ENCODE measurements around the gene LAMC3. TPM values are rescaled to one million over a fixed set of nuclear protein-coding genes. Genes with fewer than 3 reads are reported as not detected.

LAMC3 gene
- total and polyA plus RNA-seq, 9 of the 15 experiments (the other 6 are each of a cell fraction or from before 2014, with no cell fraction given) = 0.10 TPM; not detected in 8

DNA sequence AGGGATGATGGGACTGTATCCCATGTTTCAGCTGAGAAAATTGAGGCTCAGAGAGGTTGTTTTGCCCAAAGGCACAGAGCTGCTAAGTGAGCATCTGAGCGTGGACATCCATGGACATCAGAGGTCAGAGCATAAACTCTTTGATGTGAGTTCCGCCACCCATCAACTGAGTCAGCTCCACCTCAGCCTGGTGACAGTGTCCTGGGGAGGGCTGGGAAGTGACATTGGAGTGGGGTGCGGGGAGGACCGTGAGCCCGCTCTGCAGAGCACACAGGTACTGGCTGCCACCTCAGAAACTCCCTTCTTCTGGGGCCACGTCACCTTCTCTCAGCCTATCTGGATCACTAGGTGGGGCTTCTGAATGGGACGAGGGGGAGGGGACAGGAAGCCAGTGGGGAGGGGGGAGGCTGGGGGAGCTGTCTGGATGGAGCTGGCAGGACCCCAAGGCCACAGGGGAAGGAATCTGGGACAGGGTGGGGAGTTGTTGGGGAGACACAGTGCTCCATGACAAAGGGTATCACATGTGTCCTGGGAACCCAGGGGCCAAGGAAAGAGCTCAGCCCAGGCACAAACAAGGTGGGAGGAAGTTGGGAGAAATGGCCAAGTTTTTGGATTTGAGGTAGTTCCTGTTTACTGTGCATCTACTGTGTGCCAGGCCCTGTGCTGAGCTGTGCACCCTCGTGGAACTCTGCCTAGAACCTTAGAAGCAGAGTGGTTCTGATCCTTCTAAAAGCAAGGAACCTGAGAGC, 2.5 kb downstream of the LAMC3 start (continued):
- TF ChIP-seq, protein P1, sequence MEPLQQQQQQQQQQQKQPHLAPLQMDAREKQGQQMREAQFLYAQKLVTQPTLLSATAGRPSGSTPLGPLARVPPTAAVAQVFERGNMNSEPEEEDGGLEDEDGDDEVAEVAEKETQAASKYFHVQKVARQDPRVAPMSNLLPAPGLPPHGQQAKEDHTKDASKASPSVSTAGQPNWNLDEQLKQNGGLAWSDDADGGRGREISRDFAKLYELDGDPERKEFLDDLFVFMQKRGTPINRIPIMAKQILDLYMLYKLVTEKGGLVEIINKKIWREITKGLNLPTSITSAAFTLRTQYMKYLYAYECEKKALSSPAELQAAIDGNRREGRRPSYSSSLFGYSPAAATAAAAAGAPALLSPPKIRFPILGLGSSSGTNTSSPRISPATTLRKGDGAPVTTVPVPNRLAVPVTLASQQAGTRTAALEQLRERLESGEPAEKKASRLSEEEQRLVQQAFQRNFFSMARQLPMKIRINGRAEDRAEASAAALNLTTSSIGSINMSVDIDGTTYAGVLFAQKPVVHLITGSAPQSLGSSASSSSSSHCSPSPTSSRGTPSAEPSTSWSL (CRISPR knock-in tag; IDR thresholded peaks at IDR 0.05; ENCODE audit: borderline replicate concordance) = no peak
- TF ChIP-seq, protein P2, sequence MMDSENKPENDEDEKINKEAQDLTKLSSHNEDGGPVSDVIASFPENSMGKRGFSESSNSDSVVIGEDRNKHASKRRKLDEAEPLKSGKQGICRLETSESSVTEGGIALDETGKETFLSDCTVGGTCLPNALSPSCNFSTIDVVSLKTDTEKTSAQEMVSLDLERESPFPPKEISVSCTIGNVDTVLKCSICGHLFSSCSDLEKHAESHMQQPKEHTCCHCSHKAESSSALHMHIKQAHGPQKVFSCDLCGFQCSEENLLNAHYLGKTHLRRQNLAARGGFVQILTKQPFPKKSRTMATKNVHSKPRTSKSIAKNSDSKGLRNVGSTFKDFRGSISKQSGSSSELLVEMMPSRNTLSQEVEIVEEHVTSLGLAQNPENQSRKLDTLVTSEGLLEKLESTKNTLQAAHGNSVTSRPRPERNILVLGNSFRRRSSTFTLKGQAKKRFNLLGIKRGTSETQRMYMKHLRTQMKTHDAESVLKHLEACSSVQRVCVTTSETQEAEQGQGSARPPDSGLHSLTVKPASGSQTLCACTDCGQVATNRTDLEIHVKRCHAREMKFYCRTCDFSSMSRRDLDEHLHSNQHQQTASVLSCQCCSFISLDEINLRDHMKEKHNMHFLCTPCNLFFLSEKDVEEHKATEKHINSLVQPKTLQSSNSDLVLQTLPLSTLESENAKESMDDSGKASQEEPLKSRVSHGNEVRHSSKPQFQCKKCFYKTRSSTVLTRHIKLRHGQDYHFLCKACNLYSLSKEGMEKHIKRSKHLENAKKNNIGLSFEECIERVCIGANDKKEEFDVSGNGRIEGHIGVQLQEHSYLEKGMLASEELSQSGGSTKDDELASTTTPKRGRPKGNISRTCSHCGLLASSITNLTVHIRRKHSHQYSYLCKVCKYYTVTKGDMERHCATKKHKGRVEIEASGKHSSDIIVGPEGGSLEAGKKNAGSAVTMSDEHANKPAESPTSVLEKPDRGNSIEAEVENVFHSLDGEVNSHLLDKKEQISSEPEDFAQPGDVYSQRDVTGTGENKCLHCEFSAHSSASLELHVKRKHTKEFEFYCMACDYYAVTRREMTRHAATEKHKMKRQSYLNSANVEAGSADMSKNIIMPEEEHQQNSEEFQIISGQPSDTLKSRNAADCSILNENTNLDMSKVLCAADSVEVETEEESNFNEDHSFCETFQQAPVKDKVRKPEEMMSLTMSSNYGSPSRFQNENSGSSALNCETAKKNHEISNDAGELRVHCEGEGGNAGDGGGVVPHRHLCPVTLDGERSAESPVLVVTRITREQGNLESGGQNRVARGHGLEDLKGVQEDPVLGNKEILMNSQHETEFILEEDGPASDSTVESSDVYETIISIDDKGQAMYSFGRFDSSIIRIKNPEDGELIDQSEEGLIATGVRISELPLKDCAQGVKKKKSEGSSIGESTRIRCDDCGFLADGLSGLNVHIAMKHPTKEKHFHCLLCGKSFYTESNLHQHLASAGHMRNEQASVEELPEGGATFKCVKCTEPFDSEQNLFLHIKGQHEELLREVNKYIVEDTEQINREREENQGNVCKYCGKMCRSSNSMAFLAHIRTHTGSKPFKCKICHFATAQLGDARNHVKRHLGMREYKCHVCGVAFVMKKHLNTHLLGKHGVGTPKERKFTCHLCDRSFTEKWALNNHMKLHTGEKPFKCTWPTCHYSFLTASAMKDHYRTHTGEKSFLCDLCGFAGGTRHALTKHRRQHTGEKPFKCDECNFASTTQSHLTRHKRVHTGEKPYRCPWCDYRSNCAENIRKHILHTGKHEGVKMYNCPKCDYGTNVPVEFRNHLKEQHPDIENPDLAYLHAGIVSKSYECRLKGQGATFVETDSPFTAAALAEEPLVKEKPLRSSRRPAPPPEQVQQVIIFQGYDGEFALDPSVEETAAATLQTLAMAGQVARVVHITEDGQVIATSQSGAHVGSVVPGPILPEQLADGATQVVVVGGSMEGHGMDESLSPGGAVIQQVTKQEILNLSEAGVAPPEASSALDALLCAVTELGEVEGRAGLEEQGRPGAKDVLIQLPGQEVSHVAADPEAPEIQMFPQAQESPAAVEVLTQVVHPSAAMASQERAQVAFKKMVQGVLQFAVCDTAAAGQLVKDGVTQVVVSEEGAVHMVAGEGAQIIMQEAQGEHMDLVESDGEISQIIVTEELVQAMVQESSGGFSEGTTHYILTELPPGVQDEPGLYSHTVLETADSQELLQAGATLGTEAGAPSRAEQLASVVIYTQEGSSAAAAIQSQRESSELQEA (IDR thresholded peaks at IDR 0.05; ENCODE audit: low read depth) = no peak
- TF ChIP-seq, protein P3, sequence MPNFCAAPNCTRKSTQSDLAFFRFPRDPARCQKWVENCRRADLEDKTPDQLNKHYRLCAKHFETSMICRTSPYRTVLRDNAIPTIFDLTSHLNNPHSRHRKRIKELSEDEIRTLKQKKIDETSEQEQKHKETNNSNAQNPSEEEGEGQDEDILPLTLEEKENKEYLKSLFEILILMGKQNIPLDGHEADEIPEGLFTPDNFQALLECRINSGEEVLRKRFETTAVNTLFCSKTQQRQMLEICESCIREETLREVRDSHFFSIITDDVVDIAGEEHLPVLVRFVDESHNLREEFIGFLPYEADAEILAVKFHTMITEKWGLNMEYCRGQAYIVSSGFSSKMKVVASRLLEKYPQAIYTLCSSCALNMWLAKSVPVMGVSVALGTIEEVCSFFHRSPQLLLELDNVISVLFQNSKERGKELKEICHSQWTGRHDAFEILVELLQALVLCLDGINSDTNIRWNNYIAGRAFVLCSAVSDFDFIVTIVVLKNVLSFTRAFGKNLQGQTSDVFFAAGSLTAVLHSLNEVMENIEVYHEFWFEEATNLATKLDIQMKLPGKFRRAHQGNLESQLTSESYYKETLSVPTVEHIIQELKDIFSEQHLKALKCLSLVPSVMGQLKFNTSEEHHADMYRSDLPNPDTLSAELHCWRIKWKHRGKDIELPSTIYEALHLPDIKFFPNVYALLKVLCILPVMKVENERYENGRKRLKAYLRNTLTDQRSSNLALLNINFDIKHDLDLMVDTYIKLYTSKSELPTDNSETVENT (CRISPR knock-in tag; IDR thresholded peaks at IDR 0.05) = no peak
- TF ChIP-seq PHTF2 (CRISPR knock-in tag; IDR thresholded peaks at IDR 0.05) (no peak), SUPT5H (IDR thresholded peaks at IDR 0.05) (no peak), HINFP (tag; conservative IDR thresholded peaks at IDR 0.05; ENCODE audit: low read depth) (no peak), SNIP1 (IDR thresholded peaks at IDR 0.05; ENCODE audit: low read depth) (no peak), ZC3H8 (IDR thresholded peaks at IDR 0.05) (no peak), ZFP30 (CRISPR knock-in tag; IDR thresholded peaks at IDR 0.05; ENCODE audit: borderline replicate concordance) (no peak)

Data from K562 (cell line).